GM19023 (cell line): ENCODE results near the gene FCHO1.

Experiments used
- ATAC-seq: cut with Tn5 transposase; IDR thresholded peaks from one replicate; pipeline ENCODE4 v1.9.1; 2021; ENCODE audit warnings: mild to moderate bottlenecking, moderate library complexity; ENCODE audit not compliant: unreplicated experiment

Gene FCHO1, protein sequence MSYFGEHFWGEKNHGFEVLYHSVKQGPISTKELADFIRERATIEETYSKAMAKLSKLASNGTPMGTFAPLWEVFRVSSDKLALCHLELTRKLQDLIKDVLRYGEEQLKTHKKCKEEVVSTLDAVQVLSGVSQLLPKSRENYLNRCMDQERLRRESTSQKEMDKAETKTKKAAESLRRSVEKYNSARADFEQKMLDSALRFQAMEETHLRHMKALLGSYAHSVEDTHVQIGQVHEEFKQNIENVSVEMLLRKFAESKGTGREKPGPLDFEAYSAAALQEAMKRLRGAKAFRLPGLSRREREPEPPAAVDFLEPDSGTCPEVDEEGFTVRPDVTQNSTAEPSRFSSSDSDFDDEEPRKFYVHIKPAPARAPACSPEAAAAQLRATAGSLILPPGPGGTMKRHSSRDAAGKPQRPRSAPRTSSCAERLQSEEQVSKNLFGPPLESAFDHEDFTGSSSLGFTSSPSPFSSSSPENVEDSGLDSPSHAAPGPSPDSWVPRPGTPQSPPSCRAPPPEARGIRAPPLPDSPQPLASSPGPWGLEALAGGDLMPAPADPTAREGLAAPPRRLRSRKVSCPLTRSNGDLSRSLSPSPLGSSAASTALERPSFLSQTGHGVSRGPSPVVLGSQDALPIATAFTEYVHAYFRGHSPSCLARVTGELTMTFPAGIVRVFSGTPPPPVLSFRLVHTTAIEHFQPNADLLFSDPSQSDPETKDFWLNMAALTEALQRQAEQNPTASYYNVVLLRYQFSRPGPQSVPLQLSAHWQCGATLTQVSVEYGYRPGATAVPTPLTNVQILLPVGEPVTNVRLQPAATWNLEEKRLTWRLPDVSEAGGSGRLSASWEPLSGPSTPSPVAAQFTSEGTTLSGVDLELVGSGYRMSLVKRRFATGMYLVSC

DNA sequence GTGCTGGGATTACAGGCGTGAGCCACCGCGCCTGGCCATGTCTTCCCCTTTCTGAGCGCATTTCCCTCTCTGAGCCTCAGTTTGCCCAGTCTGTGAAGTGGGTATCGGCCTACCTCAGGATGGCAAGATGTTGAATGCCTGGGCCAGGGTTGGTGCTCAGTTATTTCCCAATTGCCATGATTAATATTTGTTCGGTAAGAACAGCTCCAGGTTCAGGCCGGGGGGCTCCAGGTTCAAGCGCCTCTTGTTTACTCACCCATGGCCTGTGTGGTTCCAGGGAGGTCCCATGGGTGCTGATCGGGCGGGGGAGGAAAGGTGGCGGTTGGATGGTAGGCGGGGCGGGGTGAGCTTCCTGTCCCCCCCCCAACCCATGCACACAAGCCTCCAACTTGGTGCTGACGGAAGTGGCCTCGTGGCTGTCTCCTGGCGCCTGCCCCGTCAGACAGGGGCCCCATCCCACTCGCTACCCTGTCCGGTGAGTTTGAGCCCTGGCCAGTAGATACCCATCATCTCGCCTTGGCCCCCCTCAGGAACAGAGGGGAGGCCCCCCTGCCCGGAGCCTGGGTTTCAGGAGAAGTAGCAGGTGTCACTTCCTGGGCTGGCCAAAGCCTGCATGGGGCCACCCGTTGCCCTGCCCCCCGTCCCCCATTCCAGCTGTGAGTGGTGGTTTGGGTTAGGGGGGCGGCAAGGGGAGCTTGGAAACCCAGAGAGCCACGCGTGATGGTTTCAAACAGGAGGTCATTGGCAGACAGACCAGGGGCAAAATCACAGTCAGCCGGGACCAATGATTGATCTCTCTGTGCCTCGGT, at the start of gene FCHO1:
Gene FCHO1 (plus strand): TSS at position 375 of the 809 bp plus-strand sequence. CDS start 3,688 bp downstream, outside the sequence.
- peak; percentile 38 for ATAC-seq

DNA sequence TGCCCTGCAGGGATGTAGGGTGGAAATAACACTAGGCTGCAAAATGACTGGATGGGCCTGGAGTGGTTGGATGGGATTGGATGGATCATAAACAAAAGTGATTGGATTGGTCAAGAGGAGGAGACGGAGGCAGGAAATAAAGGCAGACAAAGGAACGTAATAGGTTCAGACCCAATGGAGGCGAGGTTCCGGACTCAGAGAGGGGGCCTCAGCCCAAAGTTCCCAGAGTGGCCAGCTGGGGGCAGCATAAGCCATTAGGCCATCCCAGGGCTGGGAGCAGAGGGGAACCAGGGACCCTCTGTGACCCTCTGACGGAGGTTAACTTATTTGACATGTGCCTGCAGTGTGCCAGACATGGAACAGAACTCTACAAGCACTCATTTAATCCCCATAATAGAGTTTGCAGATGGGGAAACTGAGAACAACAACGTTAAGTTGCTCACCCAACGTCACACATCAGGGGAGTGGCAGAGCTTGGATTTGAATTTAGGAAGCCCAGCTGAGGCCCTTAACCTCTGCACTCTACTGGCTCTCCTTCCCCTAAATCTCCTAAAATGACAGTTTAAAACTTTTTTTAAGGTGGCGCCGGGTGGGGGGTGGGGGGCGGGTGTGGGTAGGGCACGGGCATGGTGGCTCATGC, 47.3 kb upstream of the FCHO1 start:
- ATAC-seq: no peak

DNA sequence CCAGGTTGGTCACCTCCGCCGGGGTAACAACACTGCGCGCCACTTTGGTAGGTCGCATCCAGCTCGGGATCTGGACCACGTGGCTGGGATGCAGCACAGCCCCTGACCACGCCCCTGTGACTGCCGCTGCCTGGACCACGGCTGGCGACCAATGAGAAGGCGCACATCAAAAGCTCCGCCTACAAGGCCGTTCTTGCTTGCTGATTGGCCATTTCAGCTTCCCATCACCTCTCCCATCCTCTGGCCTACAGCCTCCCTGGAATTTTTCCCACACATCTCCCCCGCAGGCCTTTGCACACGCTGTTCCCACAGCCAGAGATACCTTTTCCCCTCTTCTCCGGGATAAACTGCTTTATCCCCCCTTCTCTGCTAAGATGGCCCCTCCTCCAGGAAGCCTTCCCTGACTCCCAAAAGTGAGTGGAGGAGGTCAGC, 44.5 kb upstream of the FCHO1 start:
- ATAC-seq: no peak

DNA sequence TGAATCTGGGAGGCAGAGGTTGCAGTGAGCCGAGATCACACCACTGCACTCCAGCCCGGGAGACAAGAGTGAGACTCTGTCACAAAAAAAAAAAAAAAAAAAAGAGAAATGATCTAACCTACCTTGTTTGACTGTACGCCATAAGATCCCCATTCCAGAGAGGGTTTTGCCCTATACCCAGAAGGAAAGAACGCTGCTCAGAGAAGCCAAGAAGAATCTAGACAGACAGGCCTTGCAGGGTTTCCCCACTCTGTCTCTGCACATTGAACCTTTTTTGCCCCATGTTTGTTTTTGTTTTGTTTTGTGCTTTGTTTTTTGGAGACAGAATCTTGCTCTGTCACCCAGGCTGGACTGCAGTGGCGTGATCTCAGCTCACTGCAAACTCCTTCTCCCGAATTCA, 39.4 kb upstream of the FCHO1 start:
- no peak for ATAC-seq

DNA sequence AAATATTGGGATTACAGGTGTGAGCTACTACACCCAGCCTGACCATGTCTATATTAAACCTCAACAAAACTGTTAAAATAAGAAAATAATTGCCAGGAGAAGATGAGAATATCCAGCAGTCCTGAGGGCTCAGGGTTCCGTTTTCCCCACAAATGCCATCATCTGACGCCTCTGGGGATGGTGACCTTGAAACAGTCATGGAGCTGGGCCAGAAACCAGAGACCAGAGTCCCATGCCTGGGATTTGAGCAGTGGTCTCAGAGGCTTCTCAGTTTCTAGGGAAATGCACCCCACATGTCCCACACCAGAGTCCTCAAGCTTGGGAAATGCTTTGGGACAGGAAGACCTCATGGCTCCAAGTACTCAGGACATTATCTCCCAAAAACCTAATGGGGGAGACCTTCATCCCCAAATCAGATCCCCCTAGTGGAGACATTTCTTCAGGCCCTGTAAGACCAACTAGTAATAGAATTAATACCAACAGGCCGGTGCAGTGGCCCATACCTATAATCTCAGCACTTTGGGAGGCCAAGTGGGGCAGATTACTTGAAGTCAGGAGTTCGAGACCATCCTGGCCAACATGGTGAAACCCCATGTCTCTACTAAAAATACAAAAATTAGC, 34.9 kb upstream of the FCHO1 start:
- ATAC-seq: no peak

DNA sequence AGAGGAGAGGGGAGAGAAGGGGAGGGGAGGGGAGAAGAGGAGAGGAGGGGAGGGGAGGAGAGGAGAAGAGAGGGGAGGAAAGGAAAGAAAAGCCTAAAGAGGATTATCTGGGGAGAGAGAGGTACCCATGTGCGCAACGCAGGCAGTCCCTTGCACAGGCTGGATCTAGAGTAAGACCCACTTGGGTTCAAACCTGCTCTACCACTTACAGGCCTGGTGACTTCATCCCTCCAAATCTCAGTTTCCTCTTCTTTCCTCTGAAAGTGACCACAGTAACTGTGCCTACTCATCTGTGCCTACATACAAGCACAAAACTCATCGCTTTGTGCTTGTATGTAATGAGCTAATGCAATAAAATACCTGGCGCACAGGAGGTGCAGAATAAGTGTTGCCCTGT, 32.7 kb upstream of the FCHO1 start:
- ATAC-seq: no peak

DNA sequence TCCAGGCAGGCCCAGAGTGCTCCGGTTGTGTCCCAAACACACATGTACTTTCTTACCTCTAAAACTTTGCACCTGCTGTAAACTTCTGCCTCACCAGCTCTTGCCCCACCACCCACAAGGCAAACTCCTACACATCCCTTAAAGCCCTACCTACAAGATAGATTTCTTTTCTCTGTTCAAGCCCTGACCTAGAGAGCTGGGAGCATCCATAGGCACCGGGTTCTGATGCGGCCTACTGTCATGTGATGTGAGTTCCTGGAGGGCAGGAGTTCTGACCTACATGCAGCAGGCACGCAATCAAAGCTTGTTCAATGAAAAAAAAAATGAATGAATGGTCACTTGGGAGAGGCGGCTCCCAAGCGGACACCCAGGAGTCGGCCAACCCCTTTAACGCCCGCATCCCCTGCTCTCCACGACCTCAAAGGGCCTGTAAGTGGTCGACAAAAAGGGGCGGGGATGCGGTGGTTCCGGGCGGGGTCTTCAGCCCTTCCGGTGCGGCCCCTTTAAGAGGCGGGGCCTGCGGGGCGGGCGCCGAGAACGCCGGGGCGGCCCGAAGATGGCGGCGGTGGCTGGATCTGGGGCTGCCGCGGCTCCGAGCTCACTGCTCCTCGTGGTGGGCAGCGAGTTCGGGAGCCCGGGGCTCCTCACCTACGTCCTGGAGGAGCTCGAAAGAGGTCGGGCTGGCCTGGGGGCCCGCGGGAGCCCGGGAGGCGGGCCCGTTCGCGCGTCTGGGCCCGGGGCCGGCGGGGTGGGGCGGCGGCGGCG, 32.1 kb upstream of the FCHO1 start, which contains the start of gene MAP1S:
Gene MAP1S (plus strand): TSS at position 534 of the 765 bp plus-strand sequence. CDS start 23 bp downstream, at position 557.
- peak; percentile 79 for ATAC-seq

DNA sequence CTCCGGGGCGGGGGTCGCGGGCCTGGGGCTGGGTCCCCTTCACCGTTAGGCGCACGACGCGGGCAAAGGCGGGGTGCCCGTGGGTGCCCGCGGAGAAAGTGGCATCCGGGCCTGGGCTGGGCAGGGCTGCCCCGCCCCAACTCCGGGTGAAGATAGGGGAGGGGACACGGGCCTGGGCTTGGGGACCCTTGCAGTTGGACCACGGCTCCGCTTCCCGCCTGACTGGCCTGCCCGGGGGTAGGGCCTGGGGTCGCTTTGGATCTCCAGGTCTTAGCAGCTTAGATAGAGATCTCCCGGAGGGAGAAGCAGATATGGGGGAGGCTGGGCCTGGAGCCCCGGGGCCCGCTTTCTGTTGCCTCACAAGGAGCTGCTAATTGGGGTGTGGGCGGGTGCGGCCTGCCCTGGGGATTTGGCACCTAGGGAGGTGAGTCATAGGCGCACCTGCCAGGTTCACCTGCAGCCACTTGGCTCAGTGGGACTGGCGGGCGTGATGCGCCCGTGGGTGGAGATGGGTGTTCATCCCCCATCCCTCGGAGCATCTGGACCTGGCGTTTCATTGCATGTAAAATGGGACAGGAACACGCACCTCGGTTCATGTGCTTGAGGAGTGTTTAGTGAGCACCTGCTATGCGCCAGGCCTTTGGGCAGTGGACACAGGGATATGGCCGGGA, 31.4 kb upstream of the FCHO1 start:
- ATAC-seq: peak; percentile 39

DNA sequence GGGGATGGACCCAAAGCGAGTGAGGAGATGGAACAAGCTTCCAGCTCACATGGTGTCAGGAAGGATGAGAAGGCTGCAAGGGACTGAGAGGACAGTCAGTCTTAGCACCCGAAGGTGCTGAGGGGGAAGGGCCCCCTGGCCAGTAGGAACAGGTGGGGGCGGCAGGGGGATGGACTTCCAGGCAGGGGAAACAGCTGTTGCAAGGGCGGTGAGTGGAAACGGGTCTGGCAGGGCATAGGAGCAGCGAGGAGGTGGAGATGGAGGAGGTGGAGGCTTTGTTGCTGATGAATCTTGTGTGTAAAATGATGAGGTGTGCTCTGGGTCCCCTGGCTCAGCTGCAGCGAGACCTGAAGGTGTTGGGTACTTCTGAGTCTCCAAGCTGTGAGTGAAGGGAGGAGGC, 30.8 kb upstream of the FCHO1 start:
- no peak for ATAC-seq

DNA sequence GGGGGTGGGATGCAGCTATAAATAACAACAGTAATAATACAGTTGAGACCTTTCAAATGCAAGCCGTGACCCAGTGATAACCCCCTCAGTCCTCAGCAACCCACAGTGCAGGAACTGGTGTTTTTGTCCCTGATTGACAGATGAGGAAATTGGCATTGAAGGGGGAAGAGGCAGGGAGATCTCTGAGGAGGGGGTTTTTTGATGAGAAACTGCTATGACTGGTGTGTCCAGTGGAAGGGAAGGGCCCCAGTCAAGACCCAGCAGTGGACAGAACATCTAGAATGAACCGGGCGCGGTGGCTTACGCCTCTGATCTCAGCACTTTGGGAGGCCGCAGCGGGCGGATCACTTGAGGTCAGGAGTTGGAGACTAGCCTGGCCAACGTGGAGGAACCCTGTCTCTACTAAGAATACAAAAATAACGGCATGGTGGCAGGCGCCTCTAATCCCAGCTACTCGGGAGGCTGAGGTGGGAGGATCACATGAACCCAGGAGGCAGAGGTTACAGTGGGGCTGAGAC, 30.1 kb upstream of the FCHO1 start:
- no peak for ATAC-seq

DNA sequence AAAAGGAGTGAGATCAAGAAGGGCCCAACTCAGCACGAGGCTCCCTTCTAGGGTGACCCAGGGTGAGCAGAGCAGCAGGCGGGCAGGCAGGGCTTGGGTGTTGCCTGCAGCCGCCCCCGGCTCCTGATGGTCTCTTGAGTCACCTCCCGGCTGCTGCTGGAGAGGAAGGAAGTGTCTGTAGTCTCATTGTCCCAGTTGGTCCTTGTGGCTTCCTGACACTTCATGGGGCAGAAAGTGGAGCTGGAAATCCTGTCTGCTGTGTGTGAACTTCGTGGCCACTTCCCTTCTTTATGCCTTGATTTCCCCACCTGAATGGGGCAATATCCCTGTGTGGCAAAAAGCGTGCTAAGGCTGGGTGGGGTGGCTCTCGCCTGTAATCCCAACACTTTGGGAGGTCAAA, 29.5 kb upstream of the FCHO1 start:
- no peak for ATAC-seq

DNA sequence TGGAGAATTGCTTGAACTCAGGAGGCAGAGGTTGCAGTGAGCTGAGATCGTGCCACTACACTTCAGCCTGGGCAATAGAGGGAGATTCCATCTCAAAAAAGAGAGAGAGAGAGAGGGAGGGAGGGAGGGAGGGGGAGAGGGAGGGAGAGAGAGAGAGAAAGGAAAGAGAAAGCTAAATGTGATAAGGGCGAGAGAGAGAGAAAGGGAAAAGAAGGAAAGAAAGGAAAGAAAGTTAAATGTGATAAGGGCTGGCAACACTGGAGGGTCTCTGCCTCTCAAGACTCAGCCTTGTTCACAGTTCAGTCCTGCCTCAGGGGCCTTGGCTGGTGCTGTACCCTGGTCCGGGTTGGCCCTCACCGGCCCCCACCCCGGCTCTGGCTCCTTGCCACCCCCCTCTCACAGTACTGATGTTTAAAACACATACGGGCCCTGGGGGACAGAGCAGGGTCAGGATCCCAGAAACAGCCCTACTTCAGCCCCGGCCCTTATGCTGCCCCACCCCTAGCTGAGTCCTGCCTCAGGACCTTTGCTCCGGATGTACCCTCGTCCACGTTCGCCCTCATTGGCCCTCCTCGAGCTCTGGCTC, 28.5 kb upstream of the FCHO1 start:
- ATAC-seq: no peak

DNA sequence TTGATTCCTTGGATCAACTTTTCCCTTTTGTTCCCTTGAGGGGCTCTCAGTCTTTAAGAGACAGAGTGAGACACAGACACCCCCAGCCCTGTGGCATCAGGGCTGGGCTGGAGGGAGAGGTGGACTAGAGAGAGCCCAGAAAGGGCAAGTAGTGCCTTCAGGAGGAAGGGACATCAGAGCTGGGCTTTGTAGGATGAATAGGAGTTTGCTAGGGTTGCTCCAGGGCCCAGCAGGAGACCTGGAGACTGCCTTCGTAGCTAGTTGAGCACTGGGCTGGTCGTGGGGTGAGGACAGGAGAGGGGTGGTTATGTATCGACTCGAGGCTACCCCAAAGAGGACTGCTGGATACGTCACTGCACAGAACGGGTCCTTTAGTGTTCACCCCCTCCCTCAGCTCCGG, 26.6 kb upstream of the FCHO1 start:
- no peak for ATAC-seq

DNA sequence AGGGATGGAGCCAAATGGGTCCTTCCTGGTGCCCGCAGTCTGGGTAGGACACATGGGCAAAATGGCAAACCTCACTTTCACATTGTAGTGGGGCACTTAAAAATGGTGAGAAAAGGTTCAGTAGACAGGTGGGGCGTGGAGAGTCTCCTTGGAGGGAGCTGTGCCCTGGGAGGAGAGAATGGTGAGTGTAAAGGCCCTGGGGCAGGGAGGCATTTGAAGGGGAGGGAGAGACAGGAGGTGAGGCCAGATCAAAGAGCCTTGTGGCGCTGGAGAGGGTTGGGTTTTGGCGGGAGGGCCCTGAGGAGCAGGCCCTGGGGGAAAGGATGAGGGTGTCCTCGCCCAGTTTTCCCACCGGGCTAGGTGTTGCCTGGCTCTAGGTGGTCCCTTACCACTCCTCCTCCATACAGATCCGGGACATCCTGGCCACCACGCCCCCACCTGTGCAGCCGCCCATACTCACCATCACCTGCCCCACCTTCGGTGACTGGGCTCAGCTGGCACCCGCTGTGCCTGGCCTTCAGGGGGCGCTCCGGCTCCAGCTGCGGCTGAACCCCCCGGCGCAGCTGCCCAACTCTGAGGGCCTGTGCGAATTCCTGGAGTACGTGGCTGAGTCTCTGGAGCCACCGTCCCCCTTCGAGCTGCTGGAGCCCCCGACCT, 25.7 kb upstream of the FCHO1 start:
- ATAC-seq: no peak

DNA sequence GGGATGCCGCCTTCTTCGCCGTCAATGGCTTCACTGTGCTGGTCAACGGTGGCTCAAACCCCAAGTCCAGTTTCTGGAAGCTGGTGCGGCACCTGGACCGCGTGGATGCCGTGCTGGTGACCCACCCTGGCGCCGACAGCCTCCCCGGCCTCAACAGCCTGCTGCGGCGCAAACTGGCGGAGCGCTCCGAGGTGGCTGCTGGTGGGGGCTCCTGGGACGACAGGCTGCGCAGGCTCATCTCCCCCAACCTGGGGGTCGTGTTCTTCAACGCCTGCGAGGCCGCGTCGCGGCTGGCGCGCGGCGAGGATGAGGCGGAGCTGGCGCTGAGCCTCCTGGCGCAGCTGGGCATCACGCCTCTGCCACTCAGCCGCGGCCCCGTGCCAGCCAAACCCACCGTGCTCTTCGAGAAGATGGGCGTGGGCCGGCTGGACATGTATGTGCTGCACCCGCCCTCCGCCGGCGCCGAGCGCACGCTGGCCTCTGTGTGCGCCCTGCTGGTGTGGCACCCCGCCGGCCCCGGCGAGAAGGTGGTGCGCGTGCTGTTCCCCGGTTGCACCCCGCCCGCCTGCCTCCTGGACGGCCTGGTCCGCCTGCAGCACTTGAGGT, 25.0 kb upstream of the FCHO1 start:
- no peak for ATAC-seq

DNA sequence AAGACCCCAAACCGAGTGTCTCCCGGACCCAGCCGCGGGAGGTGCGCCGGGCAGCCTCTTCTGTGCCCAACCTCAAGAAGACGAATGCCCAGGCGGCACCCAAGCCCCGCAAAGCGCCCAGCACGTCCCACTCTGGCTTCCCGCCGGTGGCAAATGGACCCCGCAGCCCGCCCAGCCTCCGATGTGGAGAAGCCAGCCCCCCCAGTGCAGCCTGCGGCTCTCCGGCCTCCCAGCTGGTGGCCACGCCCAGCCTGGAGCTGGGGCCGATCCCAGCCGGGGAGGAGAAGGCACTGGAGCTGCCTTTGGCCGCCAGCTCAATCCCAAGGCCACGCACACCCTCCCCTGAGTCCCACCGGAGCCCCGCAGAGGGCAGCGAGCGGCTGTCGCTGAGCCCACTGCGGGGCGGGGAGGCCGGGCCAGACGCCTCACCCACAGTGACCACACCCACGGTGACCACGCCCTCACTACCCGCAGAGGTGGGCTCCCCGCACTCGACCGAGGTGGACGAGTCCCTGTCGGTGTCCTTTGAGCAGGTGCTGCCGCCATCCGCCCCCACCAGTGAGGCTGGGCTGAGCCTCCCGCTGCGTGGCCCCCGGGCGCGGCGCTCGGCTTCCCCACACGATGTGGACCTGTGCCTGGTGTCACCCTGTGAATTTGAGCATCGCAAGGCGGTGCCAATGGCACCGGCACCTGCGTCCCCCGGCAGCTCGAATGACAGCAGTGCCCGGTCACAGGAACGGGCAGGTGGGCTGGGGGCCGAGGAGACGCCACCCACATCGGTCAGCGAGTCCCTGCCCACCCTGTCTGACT, 24.1 kb upstream of the FCHO1 start:
- ATAC-seq: no peak
